GM10248 (cell line): ENCODE measurements around the gene ANKRD34A.

ENCODE experiments used
- CTCF ChIA-PET: fragments of 300-600 bp; sonication (Branson Sonifier 250); formaldehyde crosslinking; extraction: SDS; loops from one replicate; lab custom pipeline; 2021; ENCODE audit warnings: antibody characterized with exemption; lab: Yijun Ruan, JAX
- POLR2A ChIA-PET: fragments of 350-650 bp; sonication (Branson Sonifier 250); formaldehyde crosslinking; extraction: SDS; loops from one replicate; lab custom pipeline; 2020; ENCODE audit warnings: antibody characterized with exemption; lab: Yijun Ruan, JAX
- DNase-seq: peaks from one replicate; pipeline ENCODE4 v3.0.0; 2012; ENCODE audit errors: extremely low spot score
- CTCF ChIP-seq: IDR thresholded peaks from 2 replicates; pipeline ENCODE4 v1.5.1; 2012; ENCODE audit warnings: mild to moderate bottlenecking, low read depth; ENCODE audit errors: extremely low read depth, missing control alignments, control extremely low read depth

The ANKRD34A gene

GRCh38 chr1:145959957-145960467 is 4.4 kb downstream of the ANKRD34A start:
- POLR2A ChIA-PET: interaction anchor here (0.5 kb wide), 1 partner anchor 20 kb away, joined by 3 read pairs; no protein-coding TSS in a partner anchor
- DNase-seq: no peak
- no peak for TF ChIP-seq CTCF
- CTCF ChIA-PET: interaction anchor here (1.0 to 4.1 kb wide), 3 partner anchors 10 to 33 kb away, joined by 3 to 32 read pairs (median 13); partner anchors contain the start of gene RBM8A

- DNase-seq: no peak
- ChIA-PET POLR2A (interaction anchor here (0.5 kb wide), 1 partner anchor 21 kb away, joined by 3 read pairs; no protein-coding TSS in a partner anchor), CTCF (interaction anchor here (1.4 to 4.1 kb wide), 4 partner anchors 19 to 76 kb away, joined by 3 to 32 read pairs (median 12); partner anchors contain the start of gene RBM8A)
- no peak for TF ChIP-seq CTCF
These were observed 5.0 kb downstream of the ANKRD34A start for GRCh38 chr1:145959333-145959732.

GRCh38 chr1:145958734-145959133 is 5.6 kb downstream of the ANKRD34A start:
- TF ChIP-seq CTCF: no peak
- ChIA-PET POLR2A (interaction anchor here (1.0 to 2.2 kb wide), 4 partner anchors 17 to 32 kb away, joined by 3 to 9 read pairs (median 4); no protein-coding TSS in a partner anchor), CTCF (interaction anchor here (1.4 to 4.1 kb wide), 9 partner anchors 9 to 75 kb away, joined by 3 to 32 read pairs (median 6); partner anchors contain the start of gene RBM8A)
- no peak for DNase-seq

- no peak for TF ChIP-seq CTCF
- ChIA-PET CTCF (interaction anchor here (1.0 to 4.1 kb wide), 13 partner anchors 8 to 115 kb away, joined by 3 to 32 read pairs (median 6); partner anchors contain the start of genes NUDT17 and RBM8A), POLR2A (interaction anchor here (0.6 to 2.2 kb wide), 9 partner anchors 16 to 99 kb away, joined by 3 to 9 read pairs (median 4); partner anchors contain the start of genes PIAS3 and RBM8A)
- peak; percentile 95 for DNase-seq
These were observed 6.7 kb downstream of the ANKRD34A start, which contains the start of gene LIX1L for GRCh38 chr1:145957443-145958319. Gene LIX1L (minus strand): TSS chr1:145958017. CDS start chr1:145957927, 90 bp downstream.

GRCh38 chr1:145956781-145957442 is 7.5 kb downstream of the ANKRD34A start:
- no peak for DNase-seq
- TF ChIP-seq CTCF: no peak
- CTCF ChIA-PET: interaction anchor here (1.2 to 4.1 kb wide), 9 partner anchors 10 to 114 kb away, joined by 3 to 32 read pairs (median 6); partner anchors contain the start of gene RBM8A
- POLR2A ChIA-PET: interaction anchor here (1.4 to 2.2 kb wide), 3 partner anchors 23 to 98 kb away, joined by 4 to 9 read pairs (median 8); partner anchors contain the start of genes PIAS3 and RBM8A
